HG03045 (cell line): ENCODE results near the gene ARFGAP1.

ENCODE experiments used
- ATAC-seq: cut with Tn5 transposase; IDR thresholded peaks from one replicate; pipeline ENCODE4 v1.9.1; 2021; ENCODE audit warnings: mild to moderate bottlenecking, moderate library complexity; ENCODE audit not compliant: unreplicated experiment

Gene ARFGAP1

GRCh38 chr20:63306673-63307537 is 34.3 kb downstream of the ARFGAP1 start:
- no peak for ATAC-seq

- ATAC-seq, result no peak
Measured at GRCh38 chr20:63307538-63308217, 35.1 kb downstream of the ARFGAP1 start.

DNA sequence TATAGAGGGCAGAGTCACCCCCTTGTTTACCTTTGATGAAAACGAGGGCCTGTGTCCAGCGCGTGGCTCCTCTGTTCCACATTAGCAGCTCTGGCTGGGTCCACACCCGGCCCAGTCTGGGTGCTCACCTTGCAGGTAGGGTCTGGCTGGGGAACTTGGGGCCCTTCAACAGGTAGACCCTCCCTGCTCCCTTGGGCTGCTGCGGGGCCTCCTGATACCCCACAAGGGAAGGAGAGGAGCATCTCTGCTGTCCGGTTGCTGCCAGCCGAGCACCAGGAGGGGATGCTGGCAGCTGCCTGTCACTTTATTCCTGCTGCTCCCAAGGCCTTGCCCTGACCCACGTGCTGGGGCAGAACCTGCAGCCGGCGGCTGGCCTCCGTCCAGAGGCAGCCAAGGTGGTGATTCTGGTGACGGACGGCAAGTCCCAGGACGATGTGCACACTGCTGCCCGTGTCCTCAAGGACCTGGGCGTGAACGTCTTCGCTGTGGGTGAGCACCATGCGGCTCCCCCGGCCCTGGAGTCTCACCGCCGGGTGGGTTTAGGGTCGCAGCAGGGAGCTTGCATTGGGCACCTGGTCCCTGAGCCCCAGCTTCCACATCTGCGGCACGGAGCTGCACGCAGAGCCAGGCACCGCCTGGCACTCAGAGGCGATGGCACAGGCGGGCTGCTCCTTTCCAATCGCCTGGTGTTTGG is 35.8 kb downstream of the ARFGAP1 start:
- ATAC-seq, result no peak

- no peak for ATAC-seq
Measured at GRCh38 chr20:63309261-63310071, 36.9 kb downstream of the ARFGAP1 start.

DNA sequence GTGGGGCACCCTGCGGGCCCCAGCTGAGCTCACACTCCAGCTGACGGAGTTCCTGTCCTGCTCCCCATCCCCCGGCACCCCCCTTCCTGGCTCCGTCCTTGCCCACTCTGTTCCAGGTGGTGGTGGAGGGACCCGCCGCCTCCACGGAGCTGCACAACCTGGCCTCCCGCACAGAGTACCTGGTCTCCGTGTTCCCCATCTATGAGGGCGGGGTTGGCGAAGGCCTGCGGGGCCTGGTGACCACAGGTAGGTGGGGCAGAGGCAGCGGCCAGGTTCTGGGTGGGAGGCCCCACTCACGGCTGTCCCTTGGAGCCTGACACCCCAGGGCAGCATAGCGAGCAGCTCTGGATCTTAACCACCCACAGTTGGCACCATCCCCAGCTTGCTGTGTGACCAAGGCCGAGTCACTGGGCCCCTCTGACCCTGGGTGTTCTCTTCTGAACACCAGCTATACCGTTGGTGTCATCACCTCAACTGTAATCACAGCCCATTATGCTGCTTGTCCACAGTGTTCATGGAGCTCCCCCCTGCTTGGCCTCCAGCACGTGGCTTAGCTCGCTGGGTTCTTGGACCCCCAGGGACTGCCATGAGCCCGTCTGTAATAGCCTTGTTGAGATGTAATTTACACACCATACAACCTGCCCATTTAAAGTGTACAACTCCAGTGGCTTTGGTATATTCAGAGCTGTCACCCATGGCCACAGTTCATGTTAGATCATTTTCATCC is 37.8 kb downstream of the ARFGAP1 start:
- no peak for ATAC-seq

DNA sequence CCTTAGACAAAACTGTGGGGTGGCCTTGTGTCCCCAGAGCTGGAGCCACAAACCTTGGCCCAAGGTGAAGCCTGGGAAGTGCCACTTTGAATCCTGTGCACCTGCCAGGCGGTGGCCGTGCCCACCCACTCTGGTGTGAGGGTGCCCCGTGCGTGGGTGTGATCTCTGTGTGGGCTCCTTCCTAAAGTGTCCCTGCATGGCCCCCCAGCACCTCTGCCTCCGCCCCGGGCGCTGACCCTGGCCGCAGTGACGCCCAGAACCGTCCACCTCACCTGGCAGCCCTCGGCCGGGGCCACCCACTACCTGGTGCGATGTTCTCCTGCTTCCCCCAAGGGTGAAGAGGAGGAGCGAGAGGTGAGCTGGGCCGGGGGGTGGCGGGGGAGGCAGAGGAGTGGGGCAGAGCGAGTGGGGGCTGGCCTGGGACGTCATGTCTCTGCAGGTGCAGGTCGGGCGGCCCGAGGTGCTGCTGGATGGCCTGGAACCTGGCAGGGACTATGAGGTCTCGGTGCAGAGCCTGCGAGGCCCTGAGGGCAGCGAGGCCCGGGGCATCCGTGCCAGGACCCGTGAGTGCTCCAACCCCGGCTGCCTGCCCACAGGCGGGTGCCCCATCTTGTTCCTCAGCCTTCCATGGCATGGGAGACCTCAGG is 38.7 kb downstream of the ARFGAP1 start:
- ATAC-seq, result no peak

- no peak for ATAC-seq
Measured at GRCh38 chr20:63311833-63312243, 39.2 kb downstream of the ARFGAP1 start.

DNA sequence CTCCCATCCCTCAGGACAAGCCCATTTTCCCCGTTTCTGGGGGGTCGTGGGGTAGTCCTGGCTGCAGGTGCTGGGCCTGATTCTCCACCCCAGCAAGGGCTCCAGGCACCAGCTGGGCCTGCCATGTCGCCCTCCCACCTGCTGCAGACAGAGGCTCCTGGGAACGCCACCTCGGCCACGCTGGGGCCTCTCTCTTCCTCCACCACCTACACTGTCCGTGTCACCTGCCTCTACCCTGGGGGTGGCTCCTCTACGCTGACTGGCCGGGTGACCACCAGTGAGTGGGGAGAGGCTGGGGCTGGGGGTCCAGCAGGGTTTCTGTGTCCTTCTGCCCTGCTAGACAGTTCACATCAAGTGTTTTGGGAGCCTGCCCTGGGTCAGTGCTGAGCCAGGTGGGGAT is 39.7 kb downstream of the ARFGAP1 start:
- no peak for ATAC-seq

DNA sequence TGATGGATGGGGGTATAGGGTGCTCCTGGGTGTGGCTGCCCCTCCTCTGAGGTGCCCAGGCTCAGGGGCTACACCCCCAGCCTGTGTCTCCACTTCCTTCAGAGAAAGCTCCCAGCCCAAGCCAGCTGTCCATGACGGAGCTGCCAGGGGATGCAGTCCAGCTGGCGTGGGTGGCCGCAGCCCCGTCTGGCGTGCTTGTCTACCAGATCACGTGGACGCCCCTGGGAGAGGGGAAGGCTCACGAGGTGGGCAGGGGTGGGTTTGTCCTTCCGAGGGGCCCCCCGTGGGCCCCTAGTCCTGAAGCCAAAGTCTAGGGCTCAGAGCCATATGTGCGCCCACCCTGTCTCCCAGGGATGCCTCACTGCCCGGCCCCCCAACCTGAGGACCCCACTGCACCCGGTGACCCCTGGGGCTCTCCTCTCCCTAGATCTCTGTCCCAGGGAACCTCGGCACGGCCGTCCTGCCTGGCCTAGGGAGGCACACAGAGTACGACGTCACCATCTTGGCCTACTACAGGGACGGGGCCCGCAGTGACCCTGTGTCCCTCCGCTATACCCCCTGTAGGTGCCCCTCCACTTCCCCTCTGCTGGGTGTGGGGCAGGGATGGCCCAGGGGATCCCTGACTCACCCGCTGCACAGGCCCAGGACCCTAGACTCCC is 40.2 kb downstream of the ARFGAP1 start:
- ATAC-seq, result no peak

DNA sequence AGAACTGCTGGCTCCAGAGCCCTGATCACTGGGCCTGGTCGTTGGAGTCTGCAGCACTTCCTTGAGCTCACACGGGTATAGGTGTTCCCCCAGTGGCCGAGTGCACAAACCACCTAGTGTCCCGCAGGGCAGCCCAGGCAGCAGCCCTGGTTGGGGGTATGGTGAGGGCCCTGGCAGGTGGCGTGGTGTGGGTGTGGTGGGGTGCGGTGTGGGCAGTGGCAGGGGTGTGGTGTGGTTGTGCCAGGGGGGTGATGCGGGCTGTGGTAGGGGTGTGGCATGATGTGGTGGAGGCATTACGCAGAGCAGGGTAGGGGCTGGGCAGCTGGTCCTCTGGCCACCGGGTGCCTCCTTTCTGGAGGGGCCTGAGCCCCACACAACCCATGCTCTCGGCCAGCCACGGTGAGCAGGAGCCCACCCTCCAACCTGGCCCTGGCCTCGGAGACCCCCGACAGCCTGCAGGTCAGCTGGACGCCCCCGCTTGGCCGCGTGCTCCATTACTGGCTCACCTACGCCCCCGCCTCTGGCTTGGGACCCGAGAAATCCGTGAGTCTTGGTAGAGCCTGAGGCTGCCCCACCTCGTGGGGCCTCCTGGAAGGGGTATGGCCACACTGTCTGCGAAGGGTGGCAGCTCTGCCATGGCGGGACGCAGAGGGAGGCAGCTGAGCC is 40.9 kb downstream of the ARFGAP1 start:
- ATAC-seq, result no peak

GRCh38 chr20:63314015-63314471 is 41.4 kb downstream of the ARFGAP1 start:
- no peak for ATAC-seq

- no peak for ATAC-seq
Measured at GRCh38 chr20:63314566-63315239, 42.1 kb downstream of the ARFGAP1 start.

GRCh38 chr20:63315240-63315689 is 42.7 kb downstream of the ARFGAP1 start:
- no peak for ATAC-seq

GRCh38 chr20:63315731-63316491 is 43.3 kb downstream of the ARFGAP1 start:
- ATAC-seq, result no peak

GRCh38 chr20:63316502-63316921 is 43.9 kb downstream of the ARFGAP1 start:
- no peak for ATAC-seq

DNA sequence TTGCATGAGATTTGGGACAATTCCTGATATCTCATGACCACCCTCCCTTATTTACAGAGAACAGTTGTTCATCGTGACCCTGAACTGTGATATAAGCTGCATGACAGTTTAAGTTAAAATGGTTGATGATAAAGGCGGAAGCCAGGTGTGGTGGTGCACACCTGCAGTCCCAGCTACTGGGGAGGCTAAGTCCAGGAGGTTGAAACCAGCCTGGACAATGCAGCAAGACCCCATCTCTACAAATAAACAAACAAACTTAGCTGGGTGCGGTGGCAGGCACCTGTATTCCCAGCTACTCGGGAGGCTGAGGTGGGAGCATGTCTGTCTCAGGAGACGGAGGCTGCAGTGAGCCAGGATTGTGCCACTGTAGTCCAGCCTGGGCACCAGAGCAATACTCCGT is 44.4 kb downstream of the ARFGAP1 start:
- ATAC-seq, result no peak
